Prostate gland (tissue), 1 donor: ENCODE results near the gene TCF7L2.

Experiments
- POLR2A ChIP-seq: fragments of 450-650 bp; IDR thresholded peaks from one replicate; pipeline ENCODE4 v1.6.1; 2016; ENCODE audit warnings: antibody characterized with exemption, mild to moderate bottlenecking
- POLR2AphosphoS5 ChIP-seq: sonication (generic); formaldehyde crosslinking; IDR thresholded peaks from one replicate; pipeline ENCODE4 v1.6.1; 2017; ENCODE audit warnings: antibody characterized with exemption

- TF ChIP-seq POLR2AphosphoS5 = no peak
- no peak for TF ChIP-seq POLR2A
Observed at GRCh38 chr10:113176652-113177155, 226.7 kb downstream of the TCF7L2 start.
